ENCODE measurements around the gene MEPCE. TPM values are rescaled to one million over a fixed set of nuclear protein-coding genes. Genes with fewer than 3 reads are reported as not detected.

Gene MEPCE
- total and polyA plus RNA-seq, 9 of the 15 experiments (the other 6 are each of a cell fraction or from before 2014, with no cell fraction given), result 10.9 to 76.3 (median 44.1) TPM

DNA sequence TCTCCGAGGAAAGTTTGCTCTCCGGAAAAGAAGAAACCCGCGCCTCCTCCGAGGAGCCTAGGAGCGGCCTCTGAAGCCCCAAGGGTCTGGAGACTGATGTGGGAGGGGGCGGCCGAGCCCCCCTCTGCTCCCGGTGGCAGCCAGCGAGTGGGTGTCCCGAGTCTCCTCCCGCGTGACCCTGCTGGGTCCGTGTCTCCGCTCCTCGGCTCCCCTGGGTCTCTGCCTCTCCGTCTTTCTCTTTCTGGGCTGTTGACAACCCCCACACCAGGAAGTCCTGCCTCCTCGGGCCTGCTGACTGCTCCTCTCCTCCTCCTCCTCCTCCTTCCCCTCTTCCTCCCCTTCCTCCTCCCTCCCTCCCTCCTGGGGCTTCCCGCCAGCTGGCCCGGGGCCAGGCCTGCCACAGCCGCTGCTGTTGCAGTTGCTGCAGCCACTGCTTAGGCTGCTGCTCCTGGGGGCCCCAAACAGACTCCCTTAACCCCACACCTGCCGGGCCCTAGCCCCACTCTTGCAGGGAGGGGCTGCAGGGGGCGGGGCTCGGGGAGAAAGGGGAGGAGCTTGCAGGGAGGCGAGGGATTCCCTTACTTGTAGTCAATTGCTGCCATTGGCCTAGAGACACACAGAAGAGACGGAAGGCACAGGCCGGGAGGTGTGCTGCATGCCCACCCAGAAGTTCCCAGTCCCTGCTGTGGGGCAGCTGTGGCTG is 49.5 kb downstream of the MEPCE start, which contains the start of gene TSC22D4 (continued):
- TF ChIP-seq, protein P1, sequence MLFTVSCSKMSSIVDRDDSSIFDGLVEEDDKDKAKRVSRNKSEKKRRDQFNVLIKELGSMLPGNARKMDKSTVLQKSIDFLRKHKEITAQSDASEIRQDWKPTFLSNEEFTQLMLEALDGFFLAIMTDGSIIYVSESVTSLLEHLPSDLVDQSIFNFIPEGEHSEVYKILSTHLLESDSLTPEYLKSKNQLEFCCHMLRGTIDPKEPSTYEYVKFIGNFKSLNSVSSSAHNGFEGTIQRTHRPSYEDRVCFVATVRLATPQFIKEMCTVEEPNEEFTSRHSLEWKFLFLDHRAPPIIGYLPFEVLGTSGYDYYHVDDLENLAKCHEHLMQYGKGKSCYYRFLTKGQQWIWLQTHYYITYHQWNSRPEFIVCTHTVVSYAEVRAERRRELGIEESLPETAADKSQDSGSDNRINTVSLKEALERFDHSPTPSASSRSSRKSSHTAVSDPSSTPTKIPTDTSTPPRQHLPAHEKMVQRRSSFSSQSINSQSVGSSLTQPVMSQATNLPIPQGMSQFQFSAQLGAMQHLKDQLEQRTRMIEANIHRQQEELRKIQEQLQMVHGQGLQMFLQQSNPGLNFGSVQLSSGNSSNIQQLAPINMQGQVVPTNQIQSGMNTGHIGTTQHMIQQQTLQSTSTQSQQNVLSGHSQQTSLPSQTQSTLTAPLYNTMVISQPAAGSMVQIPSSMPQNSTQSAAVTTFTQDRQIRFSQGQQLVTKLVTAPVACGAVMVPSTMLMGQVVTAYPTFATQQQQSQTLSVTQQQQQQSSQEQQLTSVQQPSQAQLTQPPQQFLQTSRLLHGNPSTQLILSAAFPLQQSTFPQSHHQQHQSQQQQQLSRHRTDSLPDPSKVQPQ (CRISPR knock-in tag; IDR thresholded peaks at IDR 0.05; ENCODE audit: borderline replicate concordance), result no peak
- TF ChIP-seq RFX7 (CRISPR knock-in tag; IDR thresholded peaks at IDR 0.05), result no peak
- peak in 2 of 3 experiments; percentile 27 to 43 for TF ChIP-seq YY1 (IDR thresholded peaks at IDR 0.05; ENCODE audit: borderline replicate concordance in 1 of 3, control insufficient read depth in 1 of 3, extremely low read depth in 1 of 3, insufficient read depth in 3 of 3, insufficient read length in 1 of 3, insufficient replicate concordance in 2 of 3, low read depth in 1 of 3, low read length in 2 of 3)
- no peak for TF ChIP-seq ZNF311 (CRISPR knock-in tag; IDR thresholded peaks at IDR 0.05)
- no peak for TF ChIP-seq TCF7L2 (IDR thresholded peaks at IDR 0.05; ENCODE audit: low read depth, low read length)
- TF ChIP-seq MTF1 (CRISPR knock-in tag; IDR thresholded peaks at IDR 0.05; ENCODE audit: borderline replicate concordance), result no peak
- no peak for TF ChIP-seq ELK3 (CRISPR knock-in tag; IDR thresholded peaks at IDR 0.05)
- TF ChIP-seq NONO (IDR thresholded peaks at IDR 0.05; ENCODE audit: low read depth in 2 of 2, low read length in 1 of 2), result peak in 1 of 2 experiments; percentile 96; a peak in 2 of 4 replicates
- TF ChIP-seq, protein P2, sequence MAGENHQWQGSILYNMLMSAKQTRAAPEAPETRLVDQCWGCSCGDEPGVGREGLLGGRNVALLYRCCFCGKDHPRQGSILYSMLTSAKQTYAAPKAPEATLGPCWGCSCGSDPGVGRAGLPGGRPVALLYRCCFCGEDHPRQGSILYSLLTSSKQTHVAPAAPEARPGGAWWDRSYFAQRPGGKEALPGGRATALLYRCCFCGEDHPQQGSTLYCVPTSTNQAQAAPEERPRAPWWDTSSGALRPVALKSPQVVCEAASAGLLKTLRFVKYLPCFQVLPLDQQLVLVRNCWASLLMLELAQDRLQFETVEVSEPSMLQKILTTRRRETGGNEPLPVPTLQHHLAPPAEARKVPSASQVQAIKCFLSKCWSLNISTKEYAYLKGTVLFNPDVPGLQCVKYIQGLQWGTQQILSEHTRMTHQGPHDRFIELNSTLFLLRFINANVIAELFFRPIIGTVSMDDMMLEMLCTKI (IDR thresholded peaks at IDR 0.05; ENCODE audit: partially characterized antibody), result no peak
- peak; percentile 91 for TF ChIP-seq ELF2 (CRISPR knock-in tag; IDR thresholded peaks at IDR 0.05)
- TF ChIP-seq CAMTA2 (CRISPR knock-in tag; conservative IDR thresholded peaks at IDR 0.05), result no peak
- TF ChIP-seq TOE1 (IDR thresholded peaks at IDR 0.05; ENCODE audit: borderline replicate concordance), result peak; percentile 94
- TF ChIP-seq TOE1 (CRISPR knock-in tag; IDR thresholded peaks at IDR 0.05; ENCODE audit: borderline replicate concordance, low read depth), result 0 out of 2 replicates have a peak, but pooled peaks have one; percentile 38
- TF ChIP-seq NCOA2 (IDR thresholded peaks at IDR 0.05; ENCODE audit: partially characterized antibody in 2 of 2), result no peak
- TF ChIP-seq MTA3 (IDR thresholded peaks at IDR 0.05; ENCODE audit: borderline replicate concordance), result peak; percentile 91
- peak; percentile 86 for TF ChIP-seq ZBTB2 (IDR thresholded peaks at IDR 0.05)
- no peak for TF ChIP-seq ZNF324 (CRISPR knock-in tag; IDR thresholded peaks at IDR 0.05)
- TF ChIP-seq FUS (optimal IDR thresholded peaks at IDR 0.05; ENCODE audit: low read depth, low read length), result no peak
- TF ChIP-seq MTA1 (IDR thresholded peaks at IDR 0.05; ENCODE audit: borderline replicate concordance), result peak; percentile 94
- 0 out of 2 replicates have a peak, but pooled peaks have one; percentile 54 for TF ChIP-seq ZNF644 (tag; IDR thresholded peaks at IDR 0.05; ENCODE audit: low read depth)
- TF ChIP-seq NR1H2 (CRISPR knock-in tag; IDR thresholded peaks at IDR 0.05), result no peak
